HCT116 (cell line): ENCODE data around the gene GPRIN1.

ENCODE experiments used
- EGR1 ChIP-seq: IDR thresholded peaks from 2 replicates; pipeline ENCODE4 v1.6.1; 2012; ENCODE audit warnings: low read depth
- ELF1 ChIP-seq: IDR thresholded peaks from 2 replicates; pipeline ENCODE4 v1.6.1; 2012; ENCODE audit warnings: low read depth, borderline replicate concordance
- EZH2 ChIP-seq: fragments of 200-600 bp; sonication (generic); IDR thresholded peaks from 2 replicates; pipeline ENCODE4 v1.6.1; 2017; ENCODE audit warnings: antibody characterized with exemption, mixed run types
- FOSL1 ChIP-seq: IDR thresholded peaks from 2 replicates; pipeline ENCODE4 v1.6.1; 2012; ENCODE audit warnings: low read depth
- MAX ChIP-seq: IDR thresholded peaks from 2 replicates; pipeline ENCODE4 v1.6.1; 2012
- POLR2A ChIP-seq: IDR thresholded peaks from 2 replicates; pipeline ENCODE4 v1.7.0; 2011; ENCODE audit warnings: borderline replicate concordance; ENCODE audit not compliant: insufficient read depth, insufficient read length; ENCODE audit errors: extremely low read depth
- POLR2AphosphoS5 ChIP-seq: IDR thresholded peaks from 2 replicates; pipeline ENCODE4 v1.6.1; 2011; ENCODE audit warnings: mild to moderate bottlenecking, low read depth, low read length, moderate library complexity
- RAD21 ChIP-seq: IDR thresholded peaks from 2 replicates; pipeline ENCODE4 v1.6.1; 2012; ENCODE audit warnings: low read depth, mild to moderate bottlenecking
- YY1 ChIP-seq: IDR thresholded peaks from 2 replicates; pipeline ENCODE4 v1.6.1; 2011; ENCODE audit warnings: low read length, low read depth, moderate library complexity, mild to moderate bottlenecking; ENCODE audit not compliant: insufficient replicate concordance; ENCODE audit errors: extremely low read depth
- ZBTB33 ChIP-seq: IDR thresholded peaks from 2 replicates; pipeline ENCODE4 v1.6.1; 2011; ENCODE audit warnings: mild to moderate bottlenecking, low read length, moderate library complexity; ENCODE audit not compliant: insufficient replicate concordance; ENCODE audit errors: extremely low read depth
- ZNF274 ChIP-seq: fragments of 200-500 bp; sonication (Bioruptor generic); IDR thresholded peaks from 2 replicates; pipeline ENCODE4 v1.6.1; 2014; ENCODE audit warnings: mild to moderate bottlenecking, low read depth, low read length, inconsistent platforms
- TF ChIP-seq, protein P1 (sequence below), 3 experiments: fragments of 200-600 bp in 1 of 3; sonication (generic) in 1 of 3; IDR thresholded peaks in 2 of 3; conservative IDR thresholded peaks in 1 of 3; 2 replicates each; pipeline ENCODE4 v1.5.1; 2012 to 2017; ENCODE audit warnings: low read depth in 2 of 3, low read length in 2 of 3, antibody characterized with exemption in 1 of 3, borderline replicate concordance in 1 of 3, control low read depth in 1 of 3, mild to moderate bottlenecking in 1 of 3, mixed read lengths in 1 of 3, mixed run types in 1 of 3, moderate library complexity in 1 of 3; ENCODE audit not compliant: insufficient read depth in 1 of 3
- TF ChIP-seq, protein P2 (sequence below): IDR thresholded peaks from 2 replicates; pipeline ENCODE4 v1.6.1; 2012; ENCODE audit warnings: low read depth

DNA sequence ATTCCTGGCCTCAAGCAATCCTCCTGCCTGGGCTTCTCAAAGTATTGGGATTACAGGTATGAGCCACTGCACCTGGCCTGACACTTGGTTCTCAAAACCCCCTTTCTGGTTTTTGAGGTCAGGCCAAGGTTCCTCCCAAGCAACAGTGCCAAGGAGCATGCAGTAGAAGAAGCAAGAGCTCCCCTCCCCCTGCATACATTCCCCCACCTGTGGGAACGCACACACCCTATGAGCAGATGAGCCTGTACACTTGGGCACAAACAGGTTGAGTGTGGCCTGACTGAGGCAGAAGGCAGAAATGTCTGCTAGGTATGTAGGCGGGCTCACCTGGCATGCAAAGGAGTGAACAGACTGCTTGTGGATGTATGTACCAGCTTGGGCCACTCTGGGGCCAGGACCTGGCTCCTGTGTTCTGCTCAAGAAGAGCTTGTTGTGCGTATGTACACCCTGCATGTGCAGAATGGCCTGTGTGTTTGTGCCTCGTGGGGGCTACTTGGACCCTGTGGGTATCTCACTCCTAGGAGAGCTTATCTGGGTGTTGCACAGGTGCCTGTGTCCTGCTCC is 1.7 kb downstream of the GPRIN1 start:
- TF ChIP-seq, protein P1, sequence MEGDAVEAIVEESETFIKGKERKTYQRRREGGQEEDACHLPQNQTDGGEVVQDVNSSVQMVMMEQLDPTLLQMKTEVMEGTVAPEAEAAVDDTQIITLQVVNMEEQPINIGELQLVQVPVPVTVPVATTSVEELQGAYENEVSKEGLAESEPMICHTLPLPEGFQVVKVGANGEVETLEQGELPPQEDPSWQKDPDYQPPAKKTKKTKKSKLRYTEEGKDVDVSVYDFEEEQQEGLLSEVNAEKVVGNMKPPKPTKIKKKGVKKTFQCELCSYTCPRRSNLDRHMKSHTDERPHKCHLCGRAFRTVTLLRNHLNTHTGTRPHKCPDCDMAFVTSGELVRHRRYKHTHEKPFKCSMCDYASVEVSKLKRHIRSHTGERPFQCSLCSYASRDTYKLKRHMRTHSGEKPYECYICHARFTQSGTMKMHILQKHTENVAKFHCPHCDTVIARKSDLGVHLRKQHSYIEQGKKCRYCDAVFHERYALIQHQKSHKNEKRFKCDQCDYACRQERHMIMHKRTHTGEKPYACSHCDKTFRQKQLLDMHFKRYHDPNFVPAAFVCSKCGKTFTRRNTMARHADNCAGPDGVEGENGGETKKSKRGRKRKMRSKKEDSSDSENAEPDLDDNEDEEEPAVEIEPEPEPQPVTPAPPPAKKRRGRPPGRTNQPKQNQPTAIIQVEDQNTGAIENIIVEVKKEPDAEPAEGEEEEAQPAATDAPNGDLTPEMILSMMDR (IDR thresholded peaks at IDR 0.05 in 2 of 3, conservative IDR thresholded peaks at IDR 0.05 in 1 of 3; ENCODE audit: borderline replicate concordance in 1 of 3, insufficient read depth in 1 of 3, low read depth in 2 of 3, low read length in 2 of 3): no peak
- TF ChIP-seq, protein P2, sequence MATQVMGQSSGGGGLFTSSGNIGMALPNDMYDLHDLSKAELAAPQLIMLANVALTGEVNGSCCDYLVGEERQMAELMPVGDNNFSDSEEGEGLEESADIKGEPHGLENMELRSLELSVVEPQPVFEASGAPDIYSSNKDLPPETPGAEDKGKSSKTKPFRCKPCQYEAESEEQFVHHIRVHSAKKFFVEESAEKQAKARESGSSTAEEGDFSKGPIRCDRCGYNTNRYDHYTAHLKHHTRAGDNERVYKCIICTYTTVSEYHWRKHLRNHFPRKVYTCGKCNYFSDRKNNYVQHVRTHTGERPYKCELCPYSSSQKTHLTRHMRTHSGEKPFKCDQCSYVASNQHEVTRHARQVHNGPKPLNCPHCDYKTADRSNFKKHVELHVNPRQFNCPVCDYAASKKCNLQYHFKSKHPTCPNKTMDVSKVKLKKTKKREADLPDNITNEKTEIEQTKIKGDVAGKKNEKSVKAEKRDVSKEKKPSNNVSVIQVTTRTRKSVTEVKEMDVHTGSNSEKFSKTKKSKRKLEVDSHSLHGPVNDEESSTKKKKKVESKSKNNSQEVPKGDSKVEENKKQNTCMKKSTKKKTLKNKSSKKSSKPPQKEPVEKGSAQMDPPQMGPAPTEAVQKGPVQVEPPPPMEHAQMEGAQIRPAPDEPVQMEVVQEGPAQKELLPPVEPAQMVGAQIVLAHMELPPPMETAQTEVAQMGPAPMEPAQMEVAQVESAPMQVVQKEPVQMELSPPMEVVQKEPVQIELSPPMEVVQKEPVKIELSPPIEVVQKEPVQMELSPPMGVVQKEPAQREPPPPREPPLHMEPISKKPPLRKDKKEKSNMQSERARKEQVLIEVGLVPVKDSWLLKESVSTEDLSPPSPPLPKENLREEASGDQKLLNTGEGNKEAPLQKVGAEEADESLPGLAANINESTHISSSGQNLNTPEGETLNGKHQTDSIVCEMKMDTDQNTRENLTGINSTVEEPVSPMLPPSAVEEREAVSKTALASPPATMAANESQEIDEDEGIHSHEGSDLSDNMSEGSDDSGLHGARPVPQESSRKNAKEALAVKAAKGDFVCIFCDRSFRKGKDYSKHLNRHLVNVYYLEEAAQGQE: no peak
- TF ChIP-seq FOSL1 (no peak), RAD21 (no peak), POLR2A (no peak), MAX (no peak), POLR2AphosphoS5 (no peak), EZH2 (no peak), ZNF274 (no peak), YY1 (no peak), ELF1 (no peak), ZBTB33 (no peak), EGR1 (no peak)
